HUES64 (cell line): ENCODE data around the gene GPR146.
"Not testable (repeated sequence)": the region's sequence is repeated elsewhere in the genome, so short reads cannot be mapped to it uniquely, and the experiment has no call there.

Experiments used
- H3K27ac ChIP-seq: 2 replicates; pipeline ENCODE4 v1.7.0; 2013; ENCODE audit warnings: low read depth, low read length, inconsistent platforms
- H3K27me3 ChIP-seq: 2 replicates; pipeline ENCODE4 v1.6.1; 2013; ENCODE audit warnings: mild to moderate bottlenecking, low read length; ENCODE audit not compliant: insufficient read depth
- H3K36me3 ChIP-seq: 2 replicates; pipeline ENCODE4 v1.6.1; 2013; ENCODE audit warnings: mild to moderate bottlenecking, low read length; ENCODE audit not compliant: insufficient read depth
- H3K4me1 ChIP-seq: 2 replicates; pipeline ENCODE4 v1.6.1; 2013; ENCODE audit warnings: mild to moderate bottlenecking, low read length, moderate library complexity; ENCODE audit not compliant: insufficient read depth
- H3K4me3 ChIP-seq: 2 replicates; pipeline ENCODE4 v1.5.1; 2013; ENCODE audit warnings: mild to moderate bottlenecking, low read length, moderate library complexity
- H3K9ac ChIP-seq: 2 replicates; pipeline ENCODE4 v1.6.1; 2013; ENCODE audit warnings: mild to moderate bottlenecking, low read depth, low read length
- H3K9me3 ChIP-seq: 2 replicates; pipeline ENCODE4 v1.6.1; 2013; ENCODE audit warnings: low read depth, low read length; ENCODE audit not compliant: insufficient read depth
- WGBS: fragments of 150-250, 120-280 bp; methylation state at CpG from one replicate; pipeline ENCODE4 v1.1.7; 2013; ENCODE audit warnings: missing lambda C conversion rate; 5-methylcytosine and 5-hydroxymethylcytosine counted together

The GPR146 gene

GRCh38 chr7:1064581-1064980, 20.2 kb downstream of the GPR146 start:
- Histone ChIP-seq H3K4me1 (peaks cover 14% of the 10 kb centered on the region; the same call in 1 of the 2 replicates), H3K27me3 (no peaks in the 10 kb centered on the region), H3K4me3 (no peak overlapping the region), H3K36me3 (no peaks in the 10 kb centered on the region), H3K27ac (no peak overlapping the region), H3K9ac (no peak overlapping the region), H3K9me3 (no peaks in the 10 kb centered on the region)
- 91% methylated on average over 13 of the region's 13 CpGs for WGBS

GRCh38 chr7:1065263-1065584, 20.9 kb downstream of the GPR146 start:
- 93% methylated on average over 12 of the region's 12 CpGs for WGBS
- Histone ChIP-seq H3K36me3 (no peaks in the 10 kb centered on the region), H3K27ac (no peak overlapping the region), H3K27me3 (no peaks in the 10 kb centered on the region), H3K9ac (no peak overlapping the region), H3K9me3 (no peaks in the 10 kb centered on the region), H3K4me1 (peaks cover 11% of the 10 kb centered on the region; the same call in 1 of the 2 replicates), H3K4me3 (no peak overlapping the region)

GRCh38 chr7:1065585-1066241, 21.4 kb downstream of the GPR146 start:
- WGBS = 30% methylated on average over 48 of the region's 48 CpGs
- H3K36me3 ChIP-seq = no peaks in the 10 kb centered on the region
- no peak overlapping the region for H3K9ac ChIP-seq
- peaks cover 5% of the 10 kb centered on the region; the same call in 1 of the 2 replicates for H3K9me3 ChIP-seq
- H3K27me3 ChIP-seq = no peaks in the 10 kb centered on the region
- H3K4me3 ChIP-seq = no peak overlapping the region
- 0 out of 2 replicates have a peak, but pooled peaks cover 6% of the 10 kb centered on the region for H3K4me1 ChIP-seq
- no peak overlapping the region for H3K27ac ChIP-seq

GRCh38 chr7:1066242-1066588, 21.9 kb downstream of the GPR146 start:
- Histone ChIP-seq H3K9me3 (peaks cover 5% of the 10 kb centered on the region; the same call in 1 of the 2 replicates), H3K9ac (no peak overlapping the region), H3K4me1 (0 out of 2 replicates have a peak, but pooled peaks cover 3% of the 10 kb centered on the region), H3K27me3 (no peaks in the 10 kb centered on the region), H3K27ac (no peak overlapping the region), H3K36me3 (no peaks in the 10 kb centered on the region), H3K4me3 (no peak overlapping the region)
- WGBS = 84% methylated on average over 18 of the region's 21 CpGs

- 0 out of 2 replicates have a peak, but pooled peaks cover 3% of the 10 kb centered on the region for H3K4me1 ChIP-seq
- H3K27me3 ChIP-seq = no peaks in the 10 kb centered on the region
- no peak overlapping the region for H3K9ac ChIP-seq
- peaks cover 5% of the 10 kb centered on the region; the same call in 1 of the 2 replicates for H3K9me3 ChIP-seq
- no peak overlapping the region for H3K27ac ChIP-seq
- no peaks in the 10 kb centered on the region for H3K36me3 ChIP-seq
- WGBS = 93% methylated on average over 14 of the region's 14 CpGs
- no peak overlapping the region for H3K4me3 ChIP-seq
Measured at GRCh38 chr7:1068013-1068412, 23.7 kb downstream of the GPR146 start.

GRCh38 chr7:1068619-1069018, 24.3 kb downstream of the GPR146 start:
- 91% methylated on average over 11 of the region's 11 CpGs for WGBS
- H3K9ac ChIP-seq = no peak overlapping the region
- H3K9me3 ChIP-seq = peaks cover 5% of the 10 kb centered on the region; the same call in 1 of the 2 replicates
- no peak overlapping the region for H3K27ac ChIP-seq
- 0 out of 2 replicates have a peak, but pooled peaks cover 3% of the 10 kb centered on the region for H3K4me1 ChIP-seq
- H3K36me3 ChIP-seq = no peaks in the 10 kb centered on the region
- no peaks in the 10 kb centered on the region for H3K27me3 ChIP-seq
- H3K4me3 ChIP-seq = no peak overlapping the region

- WGBS = 95% methylated on average over 42 of the region's 42 CpGs
- H3K27ac ChIP-seq = no peak overlapping the region
- no peaks in the 10 kb centered on the region for H3K36me3 ChIP-seq
- H3K4me1 ChIP-seq = 0 out of 2 replicates have a peak, but pooled peaks cover under 1% of the 10 kb centered on the region
- H3K27me3 ChIP-seq = no peaks in the 10 kb centered on the region
- H3K4me3 ChIP-seq = no peak overlapping the region
- H3K9ac ChIP-seq = no peak overlapping the region
- peaks cover 5% of the 10 kb centered on the region; the same call in 1 of the 2 replicates for H3K9me3 ChIP-seq
Measured at GRCh38 chr7:1070544-1071011, 26.2 kb downstream of the GPR146 start.

GRCh38 chr7:1071731-1072254, 27.4 kb downstream of the GPR146 start:
- Histone ChIP-seq H3K36me3 (no peaks in the 10 kb centered on the region), H3K9me3 (peaks cover 5% of the 10 kb centered on the region; the same call in 1 of the 2 replicates), H3K27me3 (no peaks in the 10 kb centered on the region), H3K9ac (no peak overlapping the region), H3K4me1 (no peaks in the 10 kb centered on the region), H3K27ac (no peak overlapping the region), H3K4me3 (no peak overlapping the region)
- 94% methylated on average over 19 of the region's 19 CpGs for WGBS

GRCh38 chr7:1073142-1073977, 29.0 kb downstream of the GPR146 start:
- no peak overlapping the region for H3K4me3 ChIP-seq
- WGBS = 73% methylated on average over 36 of the region's 61 CpGs
- no peaks in the 10 kb centered on the region for H3K36me3 ChIP-seq

GRCh38 chr7:1074018-1074417, 29.7 kb downstream of the GPR146 start:
- H3K9ac ChIP-seq, H3K27ac ChIP-seq, H3K4me1 ChIP-seq, H3K9me3 ChIP-seq, H3K27me3 ChIP-seq, H3K4me3 ChIP-seq, H3K36me3 ChIP-seq: not testable (repeated sequence)
- 90% methylated on average over 29 of the region's 43 CpGs for WGBS

More at GRCh38 chr7:1073142-1073977, 29.0 kb downstream of the GPR146 start:
- Histone ChIP-seq H3K27ac (peak overlapping the region; percentile 41; the same call in 1 of the 2 replicates), H3K9me3 (peaks cover 5% of the 10 kb centered on the region; the same call in 1 of the 2 replicates), H3K4me1 (no peaks in the 10 kb centered on the region), H3K9ac (no peak overlapping the region), H3K27me3 (no peaks in the 10 kb centered on the region)
